ENCODE results near the gene GM2A. TPM values are rescaled to one million over a fixed set of nuclear protein-coding genes. Genes with fewer than 3 reads are reported as not detected.

The GM2A gene
- total RNA-seq, 1 experiment from 2014 or later: 36.2 TPM

GRCh38 chr5:151317871-151318270 lies 64.9 kb downstream of the GM2A start:
- Mint-ChIP-seq H3K4me3 (no peak overlapping the region), H3K27ac (no peak overlapping the region), H3K27me3 (ENCODE audit: low read depth) (no peaks in the 10 kb centered on the region), H3K4me1 (peaks cover 21% of the 10 kb centered on the region), H3K36me3 (no peaks in the 10 kb centered on the region), H3K9me3 (no peaks in the 10 kb centered on the region)
- ATAC-seq (no peak), DNase-seq (ENCODE audit: low spot score) (no peak)
- no peak for TF ChIP-seq GABPB1 (CRISPR knock-in tag; IDR thresholded peaks at IDR 0.05)
- TF ChIP-seq NFYB (CRISPR knock-in tag; conservative IDR thresholded peaks at IDR 0.05; ENCODE audit: low read depth): no peak
- TF ChIP-seq RORB (CRISPR knock-in tag; IDR thresholded peaks at IDR 0.05): no peak
- TF ChIP-seq GTF2I (CRISPR knock-in tag; conservative IDR thresholded peaks at IDR 0.05): no peak
- TF ChIP-seq IRF1 (CRISPR knock-in tag; IDR thresholded peaks at IDR 0.05): no peak
- no peak for TF ChIP-seq JUN (CRISPR knock-in tag; IDR thresholded peaks at IDR 0.05)
- no peak for TF ChIP-seq ZNF396 (CRISPR knock-in tag; IDR thresholded peaks at IDR 0.05; ENCODE audit: borderline replicate concordance)
- no peak for TF ChIP-seq ZSCAN18 (CRISPR knock-in tag; IDR thresholded peaks at IDR 0.05)
- TF ChIP-seq, protein P1, sequence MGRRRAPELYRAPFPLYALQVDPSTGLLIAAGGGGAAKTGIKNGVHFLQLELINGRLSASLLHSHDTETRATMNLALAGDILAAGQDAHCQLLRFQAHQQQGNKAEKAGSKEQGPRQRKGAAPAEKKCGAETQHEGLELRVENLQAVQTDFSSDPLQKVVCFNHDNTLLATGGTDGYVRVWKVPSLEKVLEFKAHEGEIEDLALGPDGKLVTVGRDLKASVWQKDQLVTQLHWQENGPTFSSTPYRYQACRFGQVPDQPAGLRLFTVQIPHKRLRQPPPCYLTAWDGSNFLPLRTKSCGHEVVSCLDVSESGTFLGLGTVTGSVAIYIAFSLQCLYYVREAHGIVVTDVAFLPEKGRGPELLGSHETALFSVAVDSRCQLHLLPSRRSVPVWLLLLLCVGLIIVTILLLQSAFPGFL (CRISPR knock-in tag; IDR thresholded peaks at IDR 0.05; ENCODE audit: borderline replicate concordance): no peak
- no peak for TF ChIP-seq FOXP1 (CRISPR knock-in tag; IDR thresholded peaks at IDR 0.05; ENCODE audit: borderline replicate concordance)
- no peak for TF ChIP-seq ZNF425 (CRISPR knock-in tag; conservative IDR thresholded peaks at IDR 0.05)
- TF ChIP-seq HMGXB4 (CRISPR knock-in tag; IDR thresholded peaks at IDR 0.05): no peak
- ChIA-PET CTCF (interaction anchor here (0.7 to 3.1 kb wide), 7 partner anchors 44 to 267 kb away, joined by 3 to 20 read pairs (median 3); partner anchors contain the start of genes GM2A and SLC36A1), POLR2A (interaction anchor here (0.8 kb wide), 1 partner anchor 65 kb away, joined by 3 read pairs; the partner anchor contains the start of gene GM2A)

DNA sequence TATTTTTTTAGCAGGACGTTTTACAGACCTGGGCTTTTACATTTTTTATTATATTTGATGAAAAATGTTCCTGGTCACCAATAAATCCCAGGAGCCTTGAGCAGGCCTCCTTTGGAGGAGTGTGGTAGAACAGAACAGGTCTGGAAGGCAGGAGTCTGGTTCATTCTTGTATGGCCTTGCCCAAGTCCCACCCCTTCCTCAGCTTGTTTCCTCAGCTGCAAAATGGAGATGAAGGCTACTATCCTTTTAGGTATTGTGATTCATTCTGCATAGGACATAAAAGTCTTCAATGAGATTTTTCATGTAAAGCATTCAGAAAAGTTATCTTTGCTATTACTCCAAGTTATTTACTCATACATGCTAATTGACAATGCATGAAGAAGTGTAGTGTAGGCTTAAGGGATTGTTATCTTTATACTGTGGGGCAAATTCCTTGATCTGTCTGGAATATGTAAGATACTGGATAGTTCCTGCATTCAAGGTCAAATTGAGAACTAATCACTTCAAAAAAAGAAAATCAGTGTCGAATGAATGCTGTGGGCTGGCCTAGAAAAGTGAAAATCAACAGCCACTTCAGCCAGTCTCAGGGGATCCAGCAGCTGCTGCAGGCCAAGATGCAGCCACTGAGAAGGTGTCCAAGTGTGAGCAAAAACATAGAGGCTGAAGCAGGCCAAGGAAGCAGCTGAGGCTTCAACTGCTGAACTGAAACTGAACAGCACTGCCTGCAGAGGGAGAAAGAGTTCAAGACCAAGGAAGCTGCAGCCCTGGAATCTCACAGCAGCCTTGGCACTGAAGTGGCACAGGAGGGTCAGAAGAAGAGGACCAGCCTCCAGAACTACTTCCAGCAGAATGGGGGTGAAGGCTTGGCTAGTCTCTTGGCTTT lies 66.1 kb downstream of the GM2A start:
- DNase-seq (ENCODE audit: low spot score) (no peak), ATAC-seq (peak; percentile 80)
- peaks cover 15% of the 10 kb centered on the region for H3K4me1 Mint-ChIP-seq
- no peaks in the 10 kb centered on the region for H3K9me3 Mint-ChIP-seq
- TF ChIP-seq, protein P2, sequence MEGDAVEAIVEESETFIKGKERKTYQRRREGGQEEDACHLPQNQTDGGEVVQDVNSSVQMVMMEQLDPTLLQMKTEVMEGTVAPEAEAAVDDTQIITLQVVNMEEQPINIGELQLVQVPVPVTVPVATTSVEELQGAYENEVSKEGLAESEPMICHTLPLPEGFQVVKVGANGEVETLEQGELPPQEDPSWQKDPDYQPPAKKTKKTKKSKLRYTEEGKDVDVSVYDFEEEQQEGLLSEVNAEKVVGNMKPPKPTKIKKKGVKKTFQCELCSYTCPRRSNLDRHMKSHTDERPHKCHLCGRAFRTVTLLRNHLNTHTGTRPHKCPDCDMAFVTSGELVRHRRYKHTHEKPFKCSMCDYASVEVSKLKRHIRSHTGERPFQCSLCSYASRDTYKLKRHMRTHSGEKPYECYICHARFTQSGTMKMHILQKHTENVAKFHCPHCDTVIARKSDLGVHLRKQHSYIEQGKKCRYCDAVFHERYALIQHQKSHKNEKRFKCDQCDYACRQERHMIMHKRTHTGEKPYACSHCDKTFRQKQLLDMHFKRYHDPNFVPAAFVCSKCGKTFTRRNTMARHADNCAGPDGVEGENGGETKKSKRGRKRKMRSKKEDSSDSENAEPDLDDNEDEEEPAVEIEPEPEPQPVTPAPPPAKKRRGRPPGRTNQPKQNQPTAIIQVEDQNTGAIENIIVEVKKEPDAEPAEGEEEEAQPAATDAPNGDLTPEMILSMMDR (IDR thresholded peaks at IDR 0.05): no peak
- no peaks in the 10 kb centered on the region for H3K27me3 Mint-ChIP-seq (ENCODE audit: low read depth)
- H3K4me3 Mint-ChIP-seq: no peak overlapping the region
- ChIA-PET CTCF (interaction anchor here (0.6 to 2.0 kb wide), 12 partner anchors 14 to 333 kb away, joined by 3 to 12 read pairs (median 3); partner anchors contain the start of gene SLC36A1), POLR2A (no interaction called here)
- no peaks in the 10 kb centered on the region for H3K36me3 Mint-ChIP-seq
- no peak overlapping the region; the same call in 1 of the 2 replicates for H3K27ac Mint-ChIP-seq

Other genes with a start within 250 kb of the GM2A start
- gene GPX3, start 232.6 kb upstream of the GM2A start, total RNA-seq (2021): 24.5 to 26.9 TPM (median 26.2 TPM) in 3 replicates
- gene TNIP1, start 172.2 kb upstream of the GM2A start, total RNA-seq (2021): 41.1 to 48.9 TPM (median 47.0 TPM) in 3 replicates
- gene ANXA6, start 95.4 kb upstream of the GM2A start, total RNA-seq (2021): 92.8 to 95.4 TPM (median 92.9 TPM) in 3 replicates
- gene CCDC69, start 29.1 kb upstream of the GM2A start, total RNA-seq (2021): 8.2 to 12.4 TPM (median 8.6 TPM) in 3 replicates
- gene SLC36A3, start 50.6 kb downstream of the GM2A start, total RNA-seq (2021): not detected in 3 replicates
- not detected in 3 replicates for gene SLC36A2, start 94.4 kb downstream of the GM2A start, total RNA-seq (2021)
- 12.2 to 16.0 TPM (median 13.7 TPM) in 3 replicates for gene SLC36A1, start 194.4 kb downstream of the GM2A start, total RNA-seq (2021)